HG03175 (cell line): ENCODE results near the gene RFXANK.
"Not testable (repeated sequence)": the region's sequence is repeated elsewhere in the genome, so short reads cannot be mapped to it uniquely, and the experiment has no call there.

ENCODE experiments used
- ATAC-seq: cut with Tn5 transposase; IDR thresholded peaks from one replicate; pipeline ENCODE4 v1.9.1; 2021; ENCODE audit warnings: mild to moderate bottlenecking, moderate library complexity; ENCODE audit not compliant: unreplicated experiment

RFXANK gene

GRCh38 chr19:19170053-19170872 is 21.8 kb upstream of the RFXANK start, which contains the start of gene MEF2B:
TSS of gene MEF2B (minus strand) at chr19:19170263. CDS start at chr19:19150735, 19,528 bp downstream.
- ATAC-seq = peak; percentile 90

- no peak for ATAC-seq
Measured at GRCh38 chr19:19170873-19171672, 21.0 kb upstream of the RFXANK start.

DNA sequence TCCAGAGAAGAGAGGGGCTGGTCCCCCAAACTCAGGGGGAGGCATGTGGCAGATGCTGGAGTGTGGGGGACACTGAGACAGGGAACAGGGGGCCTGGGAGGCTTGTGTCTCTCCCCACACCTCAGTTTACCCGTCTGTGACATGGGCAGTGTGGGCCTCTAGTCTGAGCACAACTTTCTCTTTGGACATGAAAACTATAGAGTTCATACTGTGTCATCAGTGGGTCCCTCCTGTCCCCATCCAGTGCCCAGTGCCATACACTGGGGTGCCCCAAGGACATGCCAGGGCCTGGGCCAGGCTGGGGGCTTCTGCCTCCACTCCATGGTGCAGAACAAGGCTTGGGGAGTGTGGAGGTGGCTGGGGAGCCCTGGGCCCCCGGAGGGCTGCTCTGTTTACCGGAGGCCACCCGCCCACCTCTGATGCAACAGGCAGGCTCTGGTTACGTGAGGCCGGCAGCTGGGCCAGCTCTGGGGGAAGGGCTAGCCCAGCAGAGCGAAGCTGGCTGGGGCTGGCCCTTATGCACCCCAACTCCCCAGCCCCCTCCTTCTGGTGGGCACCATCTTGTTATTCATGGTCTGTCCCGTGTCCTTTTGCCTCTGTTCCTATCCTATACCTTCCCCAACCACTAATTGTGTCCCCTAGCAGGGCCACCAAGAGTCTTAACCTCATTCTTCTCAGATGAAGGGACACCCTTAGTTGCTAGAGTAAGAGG is 20.1 kb upstream of the RFXANK start:
- no peak for ATAC-seq

DNA sequence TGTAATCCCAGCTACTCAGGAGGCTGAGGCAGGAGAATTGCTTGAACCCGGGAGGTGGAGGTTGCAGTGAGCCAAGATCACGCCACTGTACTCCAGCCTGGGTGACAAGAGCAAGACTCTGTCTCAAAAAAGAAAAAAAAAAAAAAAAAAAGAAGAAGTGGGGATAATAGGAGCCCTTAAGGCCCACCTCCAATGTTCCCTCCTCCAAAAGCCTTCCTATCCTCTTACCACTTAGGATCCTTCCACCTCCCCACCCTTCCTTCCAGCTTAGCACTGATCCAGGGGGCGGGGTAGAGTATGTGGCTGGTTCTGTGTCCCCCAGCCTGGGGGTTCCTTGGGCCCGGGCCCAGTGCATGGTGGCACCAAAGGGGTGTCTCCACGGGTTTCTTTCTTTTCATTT is 18.8 kb upstream of the RFXANK start:
- not testable (repeated sequence) for ATAC-seq

DNA sequence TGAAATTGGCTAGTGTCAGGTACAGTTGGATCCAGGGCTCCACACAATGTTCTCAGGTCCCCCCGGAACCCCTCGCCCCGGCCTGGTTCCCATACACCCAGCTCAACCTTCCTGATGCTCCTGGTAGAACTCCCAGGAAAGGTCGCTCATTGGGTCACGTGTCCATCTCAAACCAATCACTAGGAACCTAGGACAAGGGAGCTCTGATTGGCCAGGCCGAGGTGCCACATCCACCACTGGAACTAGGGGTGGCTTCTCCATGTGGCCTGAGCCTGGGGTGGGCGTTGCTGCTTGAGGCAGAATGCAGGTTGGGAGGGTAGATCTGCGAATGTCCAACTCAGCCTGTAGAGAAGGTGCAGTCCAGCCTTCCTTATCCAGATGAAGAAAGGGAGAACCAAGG is 15.1 kb upstream of the RFXANK start:
- no peak for ATAC-seq

DNA sequence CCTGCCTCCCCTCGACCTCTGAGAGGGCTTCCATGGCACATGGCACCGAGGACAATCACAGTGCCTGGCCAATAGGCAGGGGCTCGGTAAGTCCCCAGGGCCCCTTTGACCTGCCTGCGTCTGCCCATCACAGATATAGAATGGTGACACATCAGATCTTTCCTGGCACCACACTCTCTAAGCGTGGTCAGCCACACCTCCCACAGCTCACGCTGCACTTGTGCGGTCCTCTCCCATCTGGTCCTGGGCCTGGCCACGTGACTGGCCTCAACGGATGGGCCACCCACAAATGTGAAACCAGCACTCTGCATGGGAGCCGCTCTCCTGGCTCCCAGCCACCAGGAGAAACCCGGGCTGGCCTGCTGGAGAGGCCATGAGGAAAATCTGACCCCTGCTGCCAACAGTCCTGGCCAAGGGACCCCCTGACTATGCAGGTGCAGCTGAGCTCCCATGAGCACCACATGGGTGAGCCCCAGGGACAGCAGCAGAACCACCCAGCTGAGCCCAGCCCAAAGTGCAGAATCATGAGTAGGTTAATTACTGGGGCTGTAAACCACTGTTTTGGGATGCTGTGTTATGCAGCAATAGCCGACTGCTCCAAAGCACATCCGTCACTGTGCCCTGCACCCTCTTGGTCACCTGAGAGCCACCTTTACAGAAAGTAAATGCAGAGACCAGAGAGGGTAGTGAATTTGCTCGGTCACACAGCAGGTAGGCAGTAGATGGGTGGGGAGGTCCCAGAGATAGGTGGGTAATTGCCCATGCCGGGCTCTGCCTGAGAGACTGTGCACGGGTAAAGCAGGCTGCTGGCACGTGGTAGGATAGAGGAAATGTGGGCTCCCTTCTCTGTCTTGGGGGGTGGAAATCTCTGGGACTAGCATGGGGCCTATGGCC is 12.3 kb upstream of the RFXANK start:
- no peak for ATAC-seq

- no peak for ATAC-seq
Measured at GRCh38 chr19:19181488-19181998, 10.5 kb upstream of the RFXANK start.

DNA sequence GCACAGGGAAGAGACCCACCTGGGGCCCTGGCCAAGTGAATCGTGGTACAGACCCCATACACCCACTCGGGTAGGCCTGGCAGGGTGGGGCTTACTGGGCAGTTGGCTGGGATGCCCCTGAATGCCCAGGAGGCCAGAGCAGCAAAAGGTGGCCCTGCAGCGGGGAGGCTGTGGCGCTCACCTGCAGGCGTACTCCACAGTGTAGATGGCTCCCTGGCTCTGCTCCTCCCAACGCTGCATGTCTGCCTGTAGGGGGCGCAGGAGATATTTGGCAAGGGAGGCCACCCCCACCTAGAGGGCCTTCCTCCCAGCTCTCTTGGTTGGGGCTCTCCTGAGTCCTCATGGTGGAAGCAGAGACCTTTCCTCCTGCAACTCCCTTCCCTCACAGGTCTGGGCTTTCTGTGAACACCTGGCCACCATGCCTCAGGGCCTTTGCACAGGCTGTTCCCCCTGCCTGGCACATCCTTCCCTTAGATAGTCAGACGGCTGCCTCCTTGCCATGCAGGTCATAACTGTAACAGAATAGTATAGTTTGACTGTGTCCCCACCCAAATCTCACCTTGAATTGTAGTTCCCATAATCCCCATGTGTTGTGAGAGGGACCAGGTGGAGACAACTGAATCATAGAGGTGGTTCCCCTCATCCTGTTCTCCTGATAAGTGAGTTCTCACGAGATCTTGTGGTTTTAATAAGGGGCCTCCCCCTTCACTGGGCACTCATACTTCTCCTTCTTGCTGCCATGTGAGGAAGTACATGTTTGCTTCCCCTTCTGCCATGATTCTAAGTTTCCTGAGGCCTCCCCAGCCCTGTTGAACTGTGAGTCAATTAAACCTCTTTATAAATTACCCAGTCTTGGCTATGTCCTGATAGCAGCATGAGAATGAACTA is 6.0 kb upstream of the RFXANK start:
- ATAC-seq = no peak

DNA sequence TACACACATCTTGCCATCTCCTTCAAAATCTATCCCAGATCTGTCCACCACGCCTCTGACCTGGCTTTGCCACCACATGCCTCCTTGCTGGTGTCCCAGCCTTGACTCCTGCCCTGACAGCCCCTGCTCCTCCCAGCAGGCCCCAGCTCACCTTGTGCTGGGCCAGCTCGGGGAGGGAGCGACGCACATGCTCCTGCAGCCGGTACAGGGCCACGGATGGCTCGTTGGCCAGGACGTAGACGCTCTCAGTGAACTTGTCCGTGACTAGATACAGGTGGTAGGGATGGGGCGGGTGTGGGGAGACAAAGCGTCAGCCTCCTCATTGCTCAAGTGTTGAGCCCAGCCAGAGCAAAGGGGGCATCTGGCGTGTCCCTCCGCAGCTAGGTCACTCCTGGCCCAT is 5.3 kb upstream of the RFXANK start:
- no peak for ATAC-seq

GRCh38 chr19:19191768-19192077 is 335 bp upstream of the RFXANK start:
- peak; percentile 5 for ATAC-seq

GRCh38 chr19:19192910-19193423 is 909 bp downstream of the RFXANK start:
- ATAC-seq = peak; percentile 10

DNA sequence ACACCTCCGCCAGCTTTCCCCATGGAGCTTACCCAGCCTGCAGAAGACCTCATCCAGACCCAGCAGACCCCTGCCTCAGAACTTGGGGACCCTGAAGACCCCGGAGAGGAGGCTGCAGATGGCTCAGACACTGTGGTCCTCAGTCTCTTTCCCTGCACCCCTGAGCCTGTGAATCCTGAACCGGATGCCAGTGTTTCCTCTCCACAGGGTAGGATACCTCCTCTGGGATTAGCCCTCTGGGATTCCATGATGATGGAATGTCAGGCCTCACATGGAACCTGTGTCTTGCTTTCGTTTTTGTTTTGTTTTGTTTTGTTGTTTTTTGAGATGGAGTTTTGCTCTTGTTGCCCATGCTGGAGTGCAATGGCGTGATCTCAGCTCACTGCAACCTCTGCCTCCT is 1.9 kb downstream of the RFXANK start:
- ATAC-seq = no peak

DNA sequence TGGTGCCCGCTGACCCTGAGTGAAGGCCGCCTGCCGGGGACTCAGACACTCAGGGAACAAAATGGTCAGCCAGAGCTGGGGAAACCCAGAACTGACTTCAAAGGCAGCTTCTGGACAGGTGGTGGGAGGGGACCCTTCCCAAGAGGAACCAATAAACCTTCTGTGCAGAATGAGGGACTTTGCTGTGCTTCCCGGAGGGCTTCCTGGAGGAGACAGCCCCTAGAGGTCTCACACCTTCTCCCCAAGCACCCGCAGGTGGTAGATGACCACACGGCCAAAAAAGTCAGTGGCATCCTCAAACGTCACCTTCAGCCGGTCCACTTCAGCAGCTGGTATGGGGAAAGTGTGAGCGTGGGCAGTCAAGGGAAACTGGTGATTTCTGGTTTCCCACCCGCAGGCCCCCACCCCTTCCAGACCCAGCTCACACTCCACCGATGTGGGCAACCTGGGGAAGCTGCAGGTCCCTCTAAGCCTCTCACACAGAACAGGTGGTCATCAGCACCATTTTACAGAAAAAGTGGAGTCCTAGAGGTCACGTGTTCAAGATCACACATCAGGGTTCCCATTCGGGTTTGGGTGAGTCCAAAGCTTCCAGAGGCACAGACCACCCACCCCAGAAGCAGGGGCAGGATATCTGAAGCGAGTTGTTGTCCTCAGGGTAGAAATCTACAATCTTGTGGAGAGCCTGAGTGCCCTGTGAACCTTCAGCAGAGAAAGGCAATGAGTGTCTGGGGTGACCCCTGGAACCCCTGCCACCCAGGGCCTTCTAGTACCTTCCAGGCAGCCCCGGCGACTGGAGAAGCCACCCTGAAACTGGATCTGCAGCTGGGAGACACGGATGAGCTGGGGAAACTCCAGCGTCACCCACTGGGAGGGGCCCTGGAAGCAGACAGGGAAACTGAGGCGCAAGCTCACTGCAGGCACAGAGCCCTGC is 9.9 kb downstream of the RFXANK start:
- no peak for ATAC-seq

DNA sequence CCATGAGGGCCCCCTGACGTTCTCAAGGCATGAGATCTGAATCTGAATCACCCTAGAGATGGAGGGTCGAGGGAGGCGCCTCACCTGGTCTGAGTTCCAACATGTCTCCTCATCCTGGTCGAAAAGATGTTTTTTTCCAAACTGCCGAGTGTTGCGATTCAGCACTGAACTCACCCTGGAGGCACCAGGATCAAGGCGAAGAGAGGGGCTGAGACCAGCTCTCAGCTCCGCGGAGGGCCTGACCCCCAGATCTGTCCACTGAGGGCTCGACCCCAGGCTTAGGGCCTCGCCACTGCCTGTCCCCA is 10.6 kb downstream of the RFXANK start:
- no peak for ATAC-seq

GRCh38 chr19:19203012-19203856 is 11.2 kb downstream of the RFXANK start, which contains the start of gene NR2C2AP:
TSS of gene NR2C2AP (minus strand) at chr19:19203414. CDS start at chr19:19203060, 354 bp downstream.
- peak; percentile 82 for ATAC-seq

GRCh38 chr19:19204181-19204580 is 12.1 kb downstream of the RFXANK start:
- ATAC-seq = no peak
